GM18858 (cell line): ENCODE measurements around the gene TNNC1.

Experiments used
- ATAC-seq: cut with Tn5 transposase; IDR thresholded peaks from one replicate; pipeline ENCODE4 v1.9.1; 2021; ENCODE audit not compliant: unreplicated experiment

TNNC1 gene

DNA sequence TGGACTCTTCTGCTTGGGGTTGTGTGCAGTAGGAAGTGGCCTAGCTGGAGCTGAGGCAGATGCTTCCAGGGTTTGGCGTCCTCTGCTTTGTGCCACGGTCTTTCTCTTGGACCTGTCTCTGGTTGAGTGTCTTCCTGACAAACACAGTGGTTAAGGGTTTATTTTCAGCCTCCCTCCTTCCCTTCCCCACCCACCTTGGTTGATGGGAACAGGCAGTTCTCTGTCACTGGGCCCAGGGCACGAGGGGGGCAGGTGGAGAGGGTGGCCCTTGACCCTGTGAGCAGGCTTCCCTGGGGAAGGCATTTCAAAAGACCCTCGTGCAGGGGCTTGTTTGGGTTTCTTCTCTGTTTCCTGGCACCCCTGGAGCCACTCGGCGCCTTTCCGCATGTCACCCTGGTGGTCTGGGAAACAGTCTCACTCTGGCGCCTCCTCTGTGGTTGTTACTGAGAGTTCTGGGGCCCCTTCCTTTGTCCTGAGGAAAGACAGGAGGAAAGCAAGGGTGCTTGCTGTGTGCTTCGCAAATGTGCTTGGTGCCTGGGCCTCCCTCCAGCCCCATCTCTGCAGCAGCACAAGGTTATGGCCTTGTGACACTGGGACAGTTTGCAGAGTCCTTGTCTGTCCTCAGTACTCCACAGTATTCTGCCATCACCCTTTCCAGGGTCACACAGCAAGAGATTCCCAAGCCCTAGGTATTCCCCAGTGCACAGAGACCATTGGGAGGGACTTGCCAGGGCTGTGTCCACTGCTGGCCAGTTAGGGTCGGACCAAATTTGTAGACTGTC is 31.0 kb upstream of the TNNC1 start:
- ATAC-seq: no peak

DNA sequence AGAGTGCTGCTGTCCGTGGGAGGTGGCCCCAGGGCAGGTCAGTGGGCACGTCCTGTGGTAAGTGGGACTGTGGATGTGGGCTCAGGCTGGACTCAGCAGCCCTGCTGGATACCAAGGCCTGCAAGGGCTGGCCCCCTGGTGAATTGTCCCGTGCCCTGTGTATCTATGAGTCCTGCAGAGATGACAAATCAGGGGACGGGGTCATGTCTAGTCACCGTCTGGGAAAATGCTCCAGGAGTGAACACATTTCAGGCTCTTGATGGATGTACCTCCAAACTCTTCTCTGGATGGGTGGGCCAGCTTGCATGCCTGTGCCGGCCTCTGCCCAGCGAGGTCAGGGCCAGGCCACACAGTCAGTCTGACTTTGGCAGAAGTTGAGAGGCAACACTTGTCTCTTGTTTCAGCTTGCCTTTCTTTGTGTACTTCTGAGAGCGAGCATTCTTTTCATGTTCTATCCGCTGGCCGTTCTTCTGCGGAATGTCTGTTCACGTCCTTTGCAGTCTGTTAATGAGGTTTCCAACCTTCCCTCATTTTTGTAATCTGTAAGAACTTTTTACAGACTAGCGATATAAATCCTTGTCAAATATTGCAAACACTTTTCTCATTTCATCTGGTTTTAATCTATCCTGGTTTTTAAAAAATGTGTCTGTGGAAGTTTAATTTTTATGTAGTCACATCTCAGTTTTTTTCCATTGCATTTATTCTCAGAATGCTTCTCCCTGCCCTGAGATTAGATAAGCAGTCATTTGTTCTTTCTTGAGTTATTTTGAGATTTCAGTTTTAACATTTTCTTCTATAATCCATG is 29.9 kb upstream of the TNNC1 start:
- ATAC-seq: no peak

DNA sequence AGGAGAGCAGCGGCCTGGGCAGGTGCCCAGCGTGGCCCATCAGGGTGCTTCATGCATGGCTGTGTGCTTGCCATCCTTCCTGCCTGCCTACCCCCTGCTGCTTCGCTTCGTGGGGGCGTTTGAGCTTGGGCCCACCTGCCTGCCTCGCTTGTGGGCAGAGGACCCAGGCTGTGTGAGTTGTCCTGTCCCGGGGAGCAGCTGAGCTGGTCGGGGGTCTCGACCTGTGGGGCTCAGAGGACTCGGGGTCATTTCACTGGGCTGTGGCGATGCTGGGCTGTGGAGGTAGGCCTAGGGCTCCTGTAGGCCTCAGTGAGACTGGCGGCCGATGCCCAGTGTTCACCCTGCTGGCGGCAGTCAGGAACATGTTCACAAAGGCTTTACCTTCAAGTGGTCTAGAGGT is 29.2 kb upstream of the TNNC1 start:
- no peak for ATAC-seq

DNA sequence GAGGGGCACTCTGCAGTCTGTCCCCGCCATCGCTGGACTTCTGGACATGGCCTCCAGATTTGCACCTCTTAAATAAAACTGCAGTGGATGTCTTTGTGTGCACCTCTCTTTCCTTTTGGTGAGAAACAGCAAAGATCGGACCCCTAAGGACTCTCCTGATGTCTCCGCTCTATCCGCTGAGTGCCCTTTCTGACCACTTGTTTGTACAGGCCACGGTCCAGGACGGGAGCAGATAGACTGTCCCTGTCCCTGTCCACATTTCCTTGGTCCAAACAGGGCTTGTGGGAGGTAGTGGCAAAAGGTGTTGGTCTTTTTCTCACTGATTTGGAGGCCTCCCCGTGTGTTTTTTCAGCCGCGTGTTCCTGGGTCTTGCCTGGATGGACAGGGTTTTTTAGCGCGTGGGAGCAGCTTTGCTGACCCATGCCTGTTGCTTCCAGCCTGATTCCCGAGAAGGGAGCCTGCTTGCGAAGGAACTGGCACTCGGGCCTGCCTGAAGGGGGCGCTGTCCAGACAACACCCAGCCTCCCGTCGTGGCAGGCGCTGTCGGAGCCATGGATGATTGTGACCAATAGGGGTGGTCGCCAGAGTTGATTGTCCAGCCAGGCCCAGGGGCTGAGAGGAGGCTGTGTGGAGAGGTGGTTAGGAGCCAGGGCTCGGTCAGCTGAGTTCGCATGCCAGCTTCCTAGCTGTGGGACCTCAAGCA is 28.1 kb upstream of the TNNC1 start:
- no peak for ATAC-seq

DNA sequence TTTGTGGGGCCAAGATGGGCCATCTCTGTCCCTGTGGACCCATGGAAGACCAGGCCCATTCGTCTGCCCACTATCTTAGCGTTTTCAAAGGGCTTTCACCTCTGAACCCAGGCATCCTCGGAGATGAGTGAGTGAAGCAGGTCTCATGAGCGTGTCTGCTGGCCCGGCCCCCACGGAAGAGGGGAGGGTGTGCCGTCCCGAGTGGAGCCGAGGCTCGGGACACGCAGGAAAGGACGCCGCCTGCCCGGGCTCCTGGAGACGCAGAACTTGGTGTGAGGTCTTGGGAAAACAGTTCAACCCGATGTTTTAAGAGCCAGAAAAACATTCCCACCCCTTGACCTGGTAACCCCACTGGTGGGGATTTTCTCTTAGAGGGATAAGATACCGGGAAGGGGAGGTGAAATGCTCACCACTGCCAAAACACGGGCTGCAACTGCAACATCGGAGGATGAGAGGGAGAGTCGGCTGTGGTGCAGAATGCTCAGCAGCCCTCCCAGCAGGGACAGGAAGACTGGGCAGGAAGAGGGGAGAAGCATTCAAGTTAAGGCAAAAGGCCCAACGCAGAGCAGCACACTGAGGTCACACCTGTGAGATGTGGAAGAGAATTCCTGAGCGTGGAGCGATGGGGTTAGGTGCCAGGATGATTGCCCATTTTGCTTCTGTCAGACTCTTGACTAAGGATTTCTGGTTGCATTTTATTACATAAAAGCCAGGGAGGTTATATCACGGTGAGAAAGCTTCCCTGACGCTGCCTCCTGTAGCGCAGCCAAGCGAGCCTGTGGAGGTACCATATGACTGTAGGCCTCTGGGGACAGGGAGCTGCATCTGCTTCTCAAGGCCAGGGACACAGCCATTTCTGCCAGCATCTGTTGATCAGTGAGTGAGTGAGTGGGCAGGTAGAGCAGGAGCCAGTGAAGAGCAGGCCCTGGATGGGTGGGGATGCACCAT is 27.2 kb upstream of the TNNC1 start:
- no peak for ATAC-seq

DNA sequence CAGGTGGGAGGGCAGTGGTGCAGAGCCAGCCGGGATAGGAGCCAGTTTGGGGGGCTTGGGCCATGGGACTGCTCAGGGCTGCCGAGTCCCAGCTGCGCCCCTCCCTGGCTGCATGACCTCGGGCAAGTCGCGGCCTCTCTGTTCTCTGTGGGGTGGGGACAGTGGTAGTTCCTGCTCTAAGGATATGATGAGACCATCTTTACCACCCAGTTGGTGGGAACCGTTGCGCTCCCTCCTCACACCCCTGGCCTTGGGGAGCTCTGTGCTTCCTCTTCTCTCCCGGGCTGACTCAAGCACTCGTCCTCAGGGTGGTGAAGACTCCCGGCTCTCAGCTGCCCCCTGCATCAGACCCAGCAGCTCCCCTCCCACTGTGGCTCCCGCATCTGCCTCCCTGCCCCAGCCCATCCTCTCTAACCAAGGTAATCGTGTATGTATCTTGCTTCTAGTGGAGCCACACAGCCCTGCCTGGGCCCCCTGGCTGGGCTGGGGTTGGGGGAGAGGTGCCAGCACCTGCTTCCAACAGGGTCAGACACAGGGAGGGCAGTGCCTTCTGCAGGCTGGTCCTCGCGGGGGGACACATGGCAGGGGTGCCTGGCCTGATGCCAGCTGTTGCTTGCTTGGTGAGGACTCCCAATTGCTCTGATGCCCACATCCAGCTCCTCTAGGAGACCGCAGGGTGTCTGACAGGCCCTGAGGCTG is 26.2 kb upstream of the TNNC1 start:
- no peak for ATAC-seq

DNA sequence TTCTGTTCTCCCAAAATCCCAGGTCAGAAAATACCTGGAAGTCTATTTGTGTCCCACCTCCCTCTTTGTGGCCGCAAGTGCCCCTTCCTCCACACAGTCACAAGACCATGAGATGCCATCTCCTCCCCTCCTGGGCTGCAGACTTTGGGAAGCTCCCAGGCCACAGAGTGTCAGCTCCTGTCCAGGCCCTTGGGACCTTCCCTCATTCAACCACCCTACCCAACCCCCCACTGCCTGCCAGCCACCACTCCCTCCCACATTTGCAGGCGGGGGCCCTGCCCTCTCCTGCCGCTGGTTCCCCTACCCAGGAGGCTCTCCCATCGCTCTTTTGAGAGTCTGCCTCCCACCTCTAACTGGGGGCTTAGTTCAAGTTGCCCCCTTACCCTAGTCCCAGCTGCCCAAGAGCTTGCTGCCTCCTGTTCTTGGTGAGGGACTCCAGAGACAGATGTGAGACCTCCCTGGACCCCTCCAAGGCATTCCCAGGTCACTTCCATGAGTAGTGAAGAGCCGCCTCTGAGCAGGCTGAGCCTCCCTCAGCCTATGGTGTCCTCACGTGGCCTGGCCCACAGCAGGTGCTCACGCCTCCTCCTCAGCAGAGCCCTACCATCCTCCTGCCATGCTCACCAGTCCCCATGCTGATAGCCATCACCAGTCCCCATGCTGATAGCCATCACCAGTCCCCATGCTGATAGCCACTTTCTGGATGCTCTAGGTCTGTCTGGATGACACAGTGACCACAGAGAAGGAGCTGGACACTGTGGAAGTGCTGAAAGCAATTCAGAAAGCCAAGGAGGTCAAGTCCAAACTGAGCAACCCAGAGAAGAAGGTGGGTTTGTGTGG is 25.4 kb upstream of the TNNC1 start:
- no peak for ATAC-seq

DNA sequence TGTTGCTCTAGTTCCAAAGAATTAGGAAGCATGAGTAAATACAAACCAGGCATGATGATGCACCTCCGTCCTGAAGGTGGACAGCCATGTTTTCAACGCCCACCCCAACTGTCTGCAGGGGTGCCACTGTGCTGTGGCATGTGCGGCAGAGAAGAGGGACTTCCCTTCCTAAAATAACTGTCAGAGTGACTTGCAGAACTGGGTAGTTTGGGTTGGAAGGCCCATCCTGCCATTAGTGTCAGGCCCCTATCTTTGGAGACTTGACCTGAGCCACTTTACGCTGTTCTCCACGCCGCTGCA is 23.9 kb upstream of the TNNC1 start:
- no peak for ATAC-seq

DNA sequence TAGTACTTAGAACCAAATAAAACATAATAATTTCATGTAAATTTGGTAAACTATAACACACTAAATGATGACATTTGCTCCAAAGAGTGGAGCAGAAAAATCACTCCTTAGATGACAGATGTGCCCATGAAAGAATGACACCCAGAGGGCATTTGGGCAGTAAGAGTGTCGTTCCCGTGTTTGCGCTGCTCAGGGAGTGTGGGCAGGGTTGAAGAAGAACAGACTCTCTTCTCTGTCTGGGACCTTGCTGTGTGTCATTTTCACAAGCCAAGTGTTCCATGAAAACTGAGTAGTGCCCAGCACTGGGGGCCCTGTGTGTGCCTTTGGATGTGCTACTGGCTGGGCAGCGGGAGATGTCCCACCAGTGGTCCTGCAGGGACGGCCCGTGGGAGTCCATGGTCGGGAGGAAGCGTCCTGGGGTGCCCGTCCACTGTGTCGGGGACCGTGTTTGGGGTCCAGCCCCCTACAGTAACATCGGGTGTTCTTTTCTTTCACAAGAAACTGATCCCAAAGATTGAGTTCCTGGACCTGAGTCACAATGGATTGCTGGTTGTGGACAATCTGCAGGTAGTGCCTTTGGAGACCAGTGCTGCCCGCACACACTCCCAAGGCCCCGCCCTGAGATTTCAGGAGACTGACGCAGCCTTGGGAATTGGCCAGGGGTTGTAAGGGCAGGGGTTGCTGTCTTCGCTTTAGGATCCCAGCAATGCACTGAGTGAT is 23.4 kb upstream of the TNNC1 start:
- ATAC-seq: no peak

DNA sequence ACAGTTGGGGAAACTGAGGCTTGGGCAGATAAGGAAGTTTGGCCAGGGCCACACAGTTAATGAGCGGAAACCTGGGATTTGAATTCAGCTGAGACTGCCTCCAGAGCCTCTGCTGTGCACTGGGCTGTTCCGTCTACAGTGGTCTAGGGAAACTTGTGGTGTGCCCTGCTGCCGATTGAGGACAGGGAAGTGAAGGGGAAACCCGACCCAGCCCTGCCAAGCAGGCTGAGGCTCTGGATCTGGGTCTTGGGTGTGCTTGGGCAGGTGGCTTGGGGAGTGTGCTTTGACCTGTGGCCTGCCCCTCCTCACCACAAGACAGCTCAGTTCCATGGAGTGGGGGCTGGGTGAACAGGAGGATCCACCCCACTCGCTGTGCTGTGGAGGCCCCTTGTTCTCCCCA is 19.2 kb upstream of the TNNC1 start:
- no peak for ATAC-seq

DNA sequence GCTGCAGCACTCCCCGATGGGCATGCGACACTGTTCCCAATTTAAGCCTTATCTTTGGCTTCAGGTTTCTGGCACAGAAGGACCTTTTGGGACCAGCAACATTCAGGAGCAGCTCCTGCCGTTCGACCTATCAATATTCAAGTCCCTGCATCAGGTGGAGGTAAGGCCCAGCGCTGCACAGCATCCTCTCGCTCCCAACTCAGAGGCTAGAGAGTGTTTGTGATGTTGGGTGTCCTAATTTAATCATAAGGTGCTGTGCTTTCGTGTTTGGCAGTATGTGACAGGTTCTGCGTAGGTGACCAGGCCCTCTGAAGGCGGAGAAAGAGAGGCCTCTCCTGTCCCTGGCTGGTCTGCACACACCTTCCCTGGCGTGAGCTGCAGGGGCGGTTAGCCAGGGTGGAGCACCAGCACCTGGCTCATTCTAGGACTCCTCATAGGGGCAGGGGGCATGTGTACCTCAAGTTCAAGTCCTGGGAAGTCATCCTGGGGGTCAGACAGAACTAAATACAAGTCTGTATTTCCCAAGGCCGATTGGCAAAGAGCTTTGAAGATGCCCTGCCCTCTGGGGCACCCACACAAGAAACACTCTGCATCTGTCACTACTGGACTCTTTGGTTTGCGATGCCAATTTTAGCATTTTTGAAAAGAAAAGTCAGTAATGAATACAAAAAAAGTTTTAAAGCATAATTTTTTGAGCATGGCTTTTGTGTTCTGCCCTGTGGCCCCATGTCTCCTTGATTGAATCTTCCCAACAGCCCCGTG is 18.6 kb upstream of the TNNC1 start:
- no peak for ATAC-seq

DNA sequence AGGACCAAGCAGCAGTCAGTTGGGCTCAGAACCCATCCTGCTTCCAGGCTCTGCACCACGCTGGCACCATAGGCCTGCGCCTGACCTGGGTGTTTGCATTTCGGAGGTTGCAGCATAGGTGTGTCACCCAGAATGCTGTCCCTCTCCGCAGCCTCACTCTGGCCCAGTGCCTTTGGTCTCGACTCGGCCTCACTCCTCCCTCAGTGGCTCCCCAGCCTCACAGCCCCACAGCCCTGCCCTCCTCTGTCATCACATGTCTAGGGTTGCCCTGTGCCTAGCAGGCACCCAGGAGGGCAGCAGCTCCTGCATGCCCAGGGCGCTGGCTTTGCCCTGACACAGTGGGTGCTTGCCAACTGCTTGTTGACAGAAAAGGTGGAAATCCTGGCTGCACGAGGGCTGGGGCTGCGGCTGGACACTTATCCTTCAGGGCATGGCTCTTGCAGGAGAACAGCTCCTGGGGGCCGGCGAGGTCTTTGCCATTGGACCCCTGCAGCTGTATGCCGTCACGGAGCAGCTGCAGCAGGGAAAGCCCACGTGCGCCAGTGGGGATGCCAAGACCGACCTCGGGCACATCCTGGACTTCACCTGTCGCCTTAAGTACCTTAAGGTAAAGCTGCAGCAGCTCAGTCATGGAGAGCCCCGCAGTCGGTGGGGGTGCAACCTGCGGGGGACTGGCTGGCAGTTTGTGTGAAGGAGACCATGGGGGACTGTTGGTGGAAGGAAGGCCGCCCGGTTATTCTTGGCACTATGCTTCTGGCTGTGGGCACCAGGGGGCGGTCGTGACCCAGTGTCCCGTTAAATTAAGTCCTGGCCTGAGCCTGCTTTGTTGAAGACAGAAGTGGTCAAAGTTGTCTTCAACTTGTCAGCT is 17.8 kb upstream of the TNNC1 start:
- ATAC-seq: no peak

DNA sequence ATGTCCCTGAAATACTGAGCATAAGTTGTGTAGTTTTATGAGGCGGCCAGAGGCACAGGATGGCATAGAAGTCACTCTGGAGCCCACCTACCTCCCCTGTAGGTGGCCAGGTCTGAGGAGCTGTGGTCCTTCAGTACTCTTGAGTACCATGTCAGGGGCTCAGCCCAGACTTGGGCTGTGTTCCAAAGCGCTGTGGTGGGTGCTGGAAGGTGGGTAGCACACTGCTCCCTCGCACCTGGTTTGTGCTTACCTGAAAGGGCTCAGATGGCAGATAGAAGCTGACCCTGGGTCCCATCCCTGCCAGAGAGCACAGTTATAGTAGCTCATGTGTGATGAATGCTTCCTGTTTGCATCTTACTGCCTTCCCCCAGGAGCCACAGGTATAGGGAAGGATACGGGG is 17.1 kb upstream of the TNNC1 start:
- no peak for ATAC-seq

DNA sequence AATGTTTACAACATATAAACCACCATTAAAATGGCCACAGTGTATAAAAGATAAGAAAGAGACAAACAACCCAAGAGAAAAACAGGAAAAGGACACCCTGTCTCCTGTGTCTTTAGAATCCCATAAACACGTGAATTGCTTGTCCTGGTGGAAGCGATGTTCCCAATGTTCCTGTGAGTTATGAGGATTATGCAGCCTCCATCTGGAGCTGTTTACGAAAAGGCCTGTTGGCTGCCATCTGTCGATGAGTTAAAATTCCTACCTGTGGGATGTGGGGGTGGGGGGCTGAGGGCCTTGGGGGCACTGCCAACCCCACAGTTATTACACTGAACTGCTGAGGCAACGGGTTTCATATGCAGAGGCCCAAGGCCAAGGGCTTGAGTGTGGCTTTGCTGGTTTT is 15.2 kb upstream of the TNNC1 start:
- ATAC-seq: no peak

DNA sequence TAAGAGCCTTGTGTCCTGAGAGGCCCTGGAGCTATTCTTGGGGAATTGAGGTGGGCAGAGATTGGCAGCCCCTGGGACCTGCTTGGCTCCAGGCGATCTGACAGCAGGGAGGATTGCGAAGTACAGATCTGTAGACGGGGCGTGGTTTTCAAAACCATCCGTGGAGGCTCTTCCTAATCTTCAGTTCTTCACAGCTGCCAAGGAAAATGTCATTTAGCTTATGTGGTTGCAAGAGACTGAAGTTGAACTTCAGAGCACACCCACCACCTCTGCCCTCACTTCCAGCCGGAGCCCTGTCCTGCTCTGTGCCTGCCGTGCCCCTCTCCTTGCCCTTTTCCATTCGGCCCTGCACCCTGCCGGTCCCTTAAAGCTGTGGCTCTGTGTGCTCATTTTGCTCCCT is 14.5 kb upstream of the TNNC1 start:
- no peak for ATAC-seq

DNA sequence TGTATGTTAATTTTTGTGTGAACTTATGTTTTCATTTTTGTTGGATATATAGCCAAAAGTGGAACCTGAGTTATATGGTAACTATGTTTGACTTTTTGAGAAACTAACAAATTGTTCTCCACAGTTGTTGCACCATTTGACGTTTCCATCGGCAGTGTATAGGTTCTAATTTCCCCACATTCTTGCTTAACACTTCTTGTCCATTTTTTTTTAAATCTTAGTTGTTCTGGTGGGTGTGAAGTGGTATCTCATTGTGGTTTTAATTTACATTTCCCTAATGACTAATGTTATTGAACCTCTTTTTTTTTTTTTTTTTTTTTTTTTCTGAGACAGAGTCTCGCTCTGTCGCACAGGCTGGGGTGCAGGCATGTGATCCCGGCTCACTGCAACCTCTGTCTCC is 9.6 kb upstream of the TNNC1 start:
- no peak for ATAC-seq

DNA sequence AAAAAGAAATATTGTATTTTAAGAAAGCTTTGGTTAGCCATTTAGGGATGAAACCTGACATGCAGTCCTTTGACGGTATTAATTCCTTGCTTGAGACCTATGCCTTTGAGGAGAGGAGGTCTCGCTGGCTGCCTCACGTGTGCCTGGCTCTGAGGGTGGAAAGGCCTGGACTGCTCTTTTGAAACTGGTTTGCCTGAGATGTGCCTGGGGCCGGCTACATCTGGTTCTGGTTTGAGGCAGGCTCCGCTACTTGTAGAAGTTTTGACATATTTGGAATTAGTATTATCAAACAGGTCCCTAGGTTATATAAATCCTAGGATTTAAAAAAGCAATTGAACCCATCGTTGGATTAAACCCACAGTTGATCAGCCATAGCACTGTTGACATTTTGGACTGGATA is 8.0 kb upstream of the TNNC1 start:
- ATAC-seq: no peak
